RWPE2 (cell line): ENCODE data around the gene GJA10.
"Not testable (repeated sequence)": the region's sequence is repeated elsewhere in the genome, so short reads cannot be mapped to it uniquely, and the experiment has no call there.

Experiments used
- ATAC-seq: fragments of 200-7000 bp; cut with Tn5 transposase; 3 replicates; pipeline ENCODE4 v1.9.1; 2021; ENCODE audit warnings: low read depth
- DNase-seq: peaks from one replicate; pipeline ENCODE4 v3.0.0-alpha.2; 2020; ENCODE audit warnings: low spot score
- H3K27ac ChIP-seq: fragments of 450-650 bp; 2 replicates; pipeline ENCODE4 v1.5.1; 2017; ENCODE audit warnings: mild to moderate bottlenecking; ENCODE audit not compliant: poor library complexity, severe bottlenecking
- H3K27me3 ChIP-seq: fragments of 250-450 bp; sonication (Bioruptor Pico); 2 replicates; pipeline ENCODE4 v1.5.1; 2021; ENCODE audit warnings: mild to moderate bottlenecking, moderate library complexity; ENCODE audit not compliant: insufficient read depth, poor library complexity, severe bottlenecking
- H3K36me3 ChIP-seq: fragments of 250-450 bp; sonication (Bioruptor Pico); 2 replicates; pipeline ENCODE4 v1.5.1; 2020; ENCODE audit warnings: low read depth, mild to moderate bottlenecking, moderate library complexity
- H3K4me1 ChIP-seq: fragments of 250-450 bp; sonication (Bioruptor Pico); 2 replicates; pipeline ENCODE4 v1.5.1; 2021; ENCODE audit warnings: mild to moderate bottlenecking, moderate library complexity; ENCODE audit not compliant: insufficient read depth, poor library complexity, severe bottlenecking
- H3K4me3 ChIP-seq: fragments of 250-450 bp; sonication (Bioruptor Pico); 2 replicates; pipeline ENCODE4 v1.5.1; 2021; ENCODE audit warnings: mild to moderate bottlenecking, moderate library complexity; ENCODE audit not compliant: severe bottlenecking
- H3K9me3 ChIP-seq: fragments of 250-450 bp; sonication (Bioruptor Pico); 2 replicates; pipeline ENCODE4 v1.5.1; 2021; ENCODE audit warnings: mild to moderate bottlenecking, moderate library complexity; ENCODE audit not compliant: severe bottlenecking
- TF ChIP-seq, protein P1 (sequence below): fragments of 450-650 bp; IDR thresholded peaks from one replicate; pipeline ENCODE4 v1.5.1; 2017; ENCODE audit warnings: mild to moderate bottlenecking, moderate library complexity; ENCODE audit not compliant: poor library complexity, severe bottlenecking

Gene GJA10

DNA sequence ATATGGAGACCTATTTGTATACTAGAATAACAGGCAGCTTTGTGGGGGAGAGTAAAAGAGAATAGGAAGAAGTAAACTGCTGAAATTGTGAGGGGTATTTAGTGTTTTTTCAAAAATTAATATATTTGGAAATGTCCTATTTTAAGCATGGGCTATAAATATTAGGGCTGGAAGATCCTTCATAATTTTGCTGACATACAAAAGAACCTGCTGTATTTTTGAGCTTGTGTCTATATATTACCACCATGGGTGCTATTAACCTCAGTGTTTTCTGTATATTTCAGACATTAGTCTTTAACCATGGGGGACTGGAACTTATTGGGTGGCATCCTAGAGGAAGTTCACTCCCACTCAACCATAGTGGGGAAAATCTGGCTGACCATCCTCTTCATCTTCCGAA is at the start of gene GJA10:
Gene GJA10 (plus strand): TSS at position 301 of the 400 bp plus-strand sequence. CDS start 0 bp downstream, at position 301.
- no peaks in the 10 kb centered on the region for H3K9me3 ChIP-seq
- no peak within 1 kb of the TSS for H3K27ac ChIP-seq
- ATAC-seq (no peak), DNase-seq (no peak)
- TF ChIP-seq, protein P1, sequence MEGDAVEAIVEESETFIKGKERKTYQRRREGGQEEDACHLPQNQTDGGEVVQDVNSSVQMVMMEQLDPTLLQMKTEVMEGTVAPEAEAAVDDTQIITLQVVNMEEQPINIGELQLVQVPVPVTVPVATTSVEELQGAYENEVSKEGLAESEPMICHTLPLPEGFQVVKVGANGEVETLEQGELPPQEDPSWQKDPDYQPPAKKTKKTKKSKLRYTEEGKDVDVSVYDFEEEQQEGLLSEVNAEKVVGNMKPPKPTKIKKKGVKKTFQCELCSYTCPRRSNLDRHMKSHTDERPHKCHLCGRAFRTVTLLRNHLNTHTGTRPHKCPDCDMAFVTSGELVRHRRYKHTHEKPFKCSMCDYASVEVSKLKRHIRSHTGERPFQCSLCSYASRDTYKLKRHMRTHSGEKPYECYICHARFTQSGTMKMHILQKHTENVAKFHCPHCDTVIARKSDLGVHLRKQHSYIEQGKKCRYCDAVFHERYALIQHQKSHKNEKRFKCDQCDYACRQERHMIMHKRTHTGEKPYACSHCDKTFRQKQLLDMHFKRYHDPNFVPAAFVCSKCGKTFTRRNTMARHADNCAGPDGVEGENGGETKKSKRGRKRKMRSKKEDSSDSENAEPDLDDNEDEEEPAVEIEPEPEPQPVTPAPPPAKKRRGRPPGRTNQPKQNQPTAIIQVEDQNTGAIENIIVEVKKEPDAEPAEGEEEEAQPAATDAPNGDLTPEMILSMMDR = no peak
- H3K4me3 ChIP-seq = no peak within 1 kb of the TSS
- H3K36me3 ChIP-seq = no peaks in the 10 kb centered on the region
- H3K4me1 ChIP-seq = no peaks in the 10 kb centered on the region
- H3K27me3 ChIP-seq = no peaks in the 10 kb centered on the region

DNA sequence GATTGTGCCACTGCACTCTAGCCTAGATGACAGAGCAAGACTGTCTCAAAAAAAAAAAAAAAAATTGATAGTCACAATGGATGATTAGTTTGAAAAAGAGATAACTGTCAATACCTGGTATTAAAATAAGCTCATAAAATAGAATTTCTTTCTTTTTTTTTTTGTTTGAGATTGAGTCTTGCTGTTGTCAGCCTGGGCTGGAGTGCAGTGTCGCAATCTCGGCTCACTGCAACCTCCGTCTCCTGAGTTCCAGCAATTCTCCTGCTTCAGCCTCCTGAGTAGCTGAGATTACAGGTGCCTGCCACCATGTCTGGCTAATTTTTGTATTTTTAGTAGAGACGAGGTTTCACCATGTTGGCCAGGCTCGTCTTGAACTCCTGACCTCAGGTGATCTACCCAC is 46.8 kb upstream of the GJA10 start:
- not testable (repeated sequence) for H3K4me1 ChIP-seq, H3K27ac ChIP-seq, ATAC-seq, H3K9me3 ChIP-seq, H3K27me3 ChIP-seq, DNase-seq, H3K4me3 ChIP-seq
- H3K36me3 ChIP-seq = peaks cover 64% of the 10 kb centered on the region

DNA sequence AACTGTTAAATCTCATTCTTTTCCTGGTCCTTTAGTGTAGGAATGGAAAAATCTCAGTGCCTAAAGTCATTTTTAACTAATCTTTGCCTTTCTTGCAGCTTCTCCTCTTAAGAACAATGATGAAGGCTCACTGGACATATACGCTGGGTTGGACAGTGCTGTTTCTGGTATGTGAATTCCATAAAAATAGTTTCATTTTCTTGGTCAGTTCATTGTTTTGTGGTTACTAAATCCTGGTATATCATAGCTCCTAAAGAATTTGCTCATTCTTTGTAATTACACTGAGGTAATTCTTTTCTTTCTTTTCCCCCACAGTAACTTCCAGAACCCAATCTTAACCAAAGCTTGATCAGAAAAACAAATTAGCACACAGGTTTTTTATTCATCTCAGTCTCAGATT is 41.2 kb upstream of the GJA10 start:
- DNase-seq (no peak), ATAC-seq (no peak)
- Histone ChIP-seq H3K4me3 (no peak overlapping the region), H3K27ac (no peak overlapping the region), H3K27me3 (no peaks in the 10 kb centered on the region), H3K9me3 (no peaks in the 10 kb centered on the region), H3K4me1 (no peaks in the 10 kb centered on the region), H3K36me3 (peaks cover 87% of the 10 kb centered on the region)
- TF ChIP-seq, protein P1 = no peak

DNA sequence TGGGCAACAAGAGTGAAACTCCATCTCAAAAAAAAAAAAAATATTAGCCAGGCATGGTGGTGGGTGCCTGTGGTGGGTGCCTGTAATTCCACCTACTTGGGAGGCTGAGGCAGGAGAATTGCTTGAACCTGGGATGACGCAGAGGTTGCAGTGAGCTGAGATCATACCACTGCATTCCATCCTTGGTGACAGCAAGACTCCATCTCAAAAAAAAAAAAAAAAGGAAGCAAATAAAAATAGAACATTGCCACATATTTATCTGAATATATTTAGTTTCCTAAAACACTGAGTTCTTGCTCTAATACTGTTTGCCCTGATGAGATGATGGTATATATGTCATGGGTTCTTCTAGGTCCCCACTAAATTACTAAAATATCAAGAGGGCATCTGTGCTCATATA is 36.2 kb upstream of the GJA10 start:
- H3K9me3 ChIP-seq = no peaks in the 10 kb centered on the region
- no peaks in the 10 kb centered on the region for H3K27me3 ChIP-seq
- TF ChIP-seq, protein P1 = no peak
- H3K4me3 ChIP-seq = no peak overlapping the region
- no peak overlapping the region for H3K27ac ChIP-seq
- DNase-seq (no peak), ATAC-seq (no peak)
- H3K4me1 ChIP-seq = no peaks in the 10 kb centered on the region
- peaks cover 96% of the 10 kb centered on the region for H3K36me3 ChIP-seq

DNA sequence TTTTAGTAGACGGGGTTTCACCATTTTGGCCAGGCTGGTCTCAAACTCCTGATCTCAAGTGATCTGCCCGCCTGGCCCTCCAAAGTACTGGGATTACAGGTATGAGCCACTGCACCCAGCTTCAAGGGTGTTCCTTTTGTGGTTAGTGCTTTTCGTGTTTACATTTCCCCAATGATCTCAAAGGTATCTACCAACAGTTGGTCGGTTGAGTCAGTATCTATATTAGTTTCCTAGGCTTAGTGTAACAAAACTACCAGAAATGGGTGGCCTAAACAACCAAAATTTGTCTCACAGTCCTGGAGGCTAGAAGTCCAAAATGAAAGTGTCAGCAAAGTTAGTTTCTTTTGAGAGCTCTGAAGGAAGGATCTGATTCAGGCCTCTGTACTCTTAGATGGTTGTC is 34.5 kb upstream of the GJA10 start:
- Histone ChIP-seq H3K27ac (no peak overlapping the region), H3K9me3 (no peaks in the 10 kb centered on the region), H3K4me1 (no peaks in the 10 kb centered on the region), H3K27me3 (no peaks in the 10 kb centered on the region), H3K36me3 (peaks cover 93% of the 10 kb centered on the region), H3K4me3 (no peak overlapping the region)
- ATAC-seq = no peak
- DNase-seq = no peak
- TF ChIP-seq, protein P1 = no peak
